DMS 273 treated with DMSO at 0.1 percent for 48 hours (cell line): ENCODE results near the gene UBE2S.
"Not testable (repeated sequence)": the region's sequence is repeated elsewhere in the genome, so short reads cannot be mapped to it uniquely, and the experiment has no call there.

Experiments used
- DNase-seq: peaks from one replicate; lab custom pipeline; 2025; lab: John Stamatoyannopoulos, UW

UBE2S gene

DNA sequence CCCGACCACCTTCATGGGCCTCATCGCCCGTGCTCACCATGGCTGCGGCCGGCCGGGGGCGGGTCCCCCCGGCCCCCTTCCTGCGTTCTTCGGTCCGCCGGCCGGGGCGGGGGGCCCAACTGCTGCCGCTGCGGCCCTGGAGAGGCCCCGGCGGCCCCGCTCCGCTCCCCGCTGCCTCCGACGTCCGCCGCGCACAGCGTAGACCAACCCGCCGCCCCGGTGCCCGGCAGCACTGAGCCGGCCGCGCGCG, at the start of gene UBE2S:
UBE2S (minus strand) TSS at position 239 of the 250 bp plus-strand sequence; CDS start at position 40, 199 bp downstream.
- not testable (repeated sequence) for DNase-seq

DNA sequence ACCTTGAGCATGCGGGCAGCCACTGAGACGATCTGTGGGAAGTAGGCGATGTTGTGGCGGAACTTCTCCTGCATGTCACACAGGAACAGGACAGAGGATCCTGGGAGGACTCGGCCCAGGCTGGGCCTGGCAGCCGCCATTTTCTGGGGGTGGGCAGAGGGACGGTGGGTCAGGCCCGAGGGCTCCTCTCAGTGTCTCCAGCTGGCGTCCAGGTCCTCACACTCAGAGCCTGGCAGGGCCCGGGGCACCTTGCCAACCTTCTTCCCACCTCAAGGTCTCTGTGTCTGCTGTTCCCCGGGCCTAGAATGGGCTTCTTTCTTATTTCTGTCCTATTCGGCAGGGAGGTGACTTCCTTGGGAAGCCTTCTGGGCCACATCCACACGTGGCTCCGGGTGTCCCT, 48.8 kb upstream of the UBE2S start:
- DNase-seq = no peak

- DNase-seq = no peak
Measured at GRCh38 chr19:55455576-55456235, 48.1 kb upstream of the UBE2S start.

- DNase-seq = no peak
Measured at GRCh38 chr19:55454787-55455243, 47.2 kb upstream of the UBE2S start.

DNA sequence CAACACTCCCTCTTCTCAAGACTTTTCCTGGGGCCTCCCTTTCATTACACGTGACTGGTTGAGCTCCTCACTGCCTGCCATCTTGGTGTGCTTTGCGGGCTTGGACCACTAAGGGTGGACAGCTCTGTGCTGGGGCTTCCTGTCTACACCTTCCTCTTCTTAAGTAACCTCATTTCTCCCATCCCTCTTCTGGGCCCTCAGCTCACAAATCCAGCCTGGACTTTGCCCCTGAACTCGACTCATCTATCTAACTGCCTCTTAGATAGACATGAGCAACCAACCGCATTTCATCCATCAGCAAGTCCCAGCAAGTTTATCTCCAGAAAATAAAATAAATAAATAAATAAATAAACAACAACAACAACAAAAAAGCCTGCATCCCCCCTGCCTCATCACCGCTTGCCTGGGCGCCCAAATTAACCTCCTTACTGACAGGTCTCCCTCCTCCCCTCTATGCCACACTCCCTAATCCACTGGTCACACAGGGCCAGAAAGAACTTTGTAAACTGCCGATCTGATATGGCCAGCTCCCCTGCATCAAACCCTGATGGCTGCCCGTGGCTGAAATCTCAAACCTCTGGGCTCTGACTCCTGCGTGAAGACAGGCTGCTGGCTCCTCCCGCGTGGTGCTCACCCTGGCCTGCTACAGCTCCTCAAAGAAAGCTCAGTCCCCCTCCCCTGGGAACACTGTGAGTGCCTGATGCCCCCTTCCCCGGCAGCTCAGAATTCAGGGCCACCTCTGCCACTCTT, 46.1 kb upstream of the UBE2S start:
- DNase-seq = no peak

GRCh38 chr19:55452749-55453346, 45.3 kb upstream of the UBE2S start:
- DNase-seq = peak; percentile 62

DNA sequence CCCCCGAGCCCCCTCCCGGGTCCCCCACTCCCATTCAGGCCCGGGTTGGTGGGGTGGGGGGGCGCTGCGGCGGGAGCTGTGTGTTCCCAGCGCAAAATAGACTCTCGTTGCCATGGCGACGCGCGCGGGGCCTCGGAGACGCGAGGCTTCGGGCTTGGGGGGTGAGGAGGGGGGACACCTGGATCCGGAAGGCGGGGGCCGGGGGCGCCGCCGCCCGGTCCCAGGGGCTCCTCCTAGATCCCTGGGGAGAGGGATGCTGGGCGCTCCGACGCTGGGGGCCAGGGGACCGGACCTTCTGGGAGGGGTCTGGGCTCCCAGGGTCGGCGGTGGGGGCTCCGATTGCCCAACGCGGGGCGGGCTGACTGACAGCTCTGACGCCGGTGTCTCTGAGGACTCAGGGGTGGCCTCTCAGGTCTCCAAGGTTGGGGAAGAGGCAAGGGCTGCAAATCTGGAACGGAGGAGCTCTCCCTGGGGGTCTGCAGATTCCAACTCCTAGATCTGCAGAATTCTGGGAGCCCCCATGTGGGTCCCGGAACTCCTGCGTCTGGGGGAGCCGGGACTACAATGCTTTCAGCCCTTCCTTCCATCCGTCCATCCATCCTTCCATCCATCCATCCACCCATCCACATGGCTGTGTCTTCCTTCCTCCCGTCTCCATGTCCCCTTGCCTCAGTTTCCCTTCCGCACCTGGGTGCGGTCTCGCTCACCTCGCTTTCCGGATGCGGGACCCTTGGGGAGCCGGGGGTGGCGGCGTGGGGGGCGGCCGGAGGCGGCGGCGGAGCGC, 44.6 kb upstream of the UBE2S start:
- no peak for DNase-seq

GRCh38 chr19:55451163-55451964, 43.8 kb upstream of the UBE2S start:
- DNase-seq = no peak

DNA sequence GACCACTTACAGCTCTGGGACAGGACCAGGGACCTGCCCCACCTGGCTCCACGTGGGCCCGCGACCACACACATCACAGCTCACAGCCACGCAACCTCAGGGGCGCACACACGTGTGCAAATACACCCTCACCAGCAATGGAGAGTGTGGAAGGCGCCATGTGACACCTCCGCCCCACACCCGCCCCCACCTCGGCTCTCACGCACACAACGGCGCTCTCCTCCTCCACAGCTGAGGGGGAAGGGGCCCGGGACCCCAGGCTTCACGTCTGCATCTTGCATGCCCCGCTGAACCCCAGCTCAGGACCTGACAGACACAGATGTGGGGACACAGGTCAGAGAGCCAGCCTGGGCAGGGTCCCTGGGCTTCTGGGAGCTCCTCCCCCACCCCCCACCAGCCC, 41.9 kb upstream of the UBE2S start:
- DNase-seq = no peak

DNA sequence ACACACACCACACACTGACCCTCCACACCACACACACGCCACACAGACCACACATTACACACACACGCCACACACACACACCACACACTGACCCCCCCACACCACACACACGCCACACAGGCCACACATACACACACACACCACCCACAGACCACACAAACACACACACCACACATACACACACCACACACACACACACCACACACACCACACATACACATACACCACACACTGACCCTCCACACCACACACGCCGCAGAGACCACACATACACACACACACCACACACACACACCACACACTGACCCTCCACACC, 40.5 kb upstream of the UBE2S start:
- DNase-seq = not testable (repeated sequence)

GRCh38 chr19:55447421-55448174, 40.0 kb upstream of the UBE2S start:
- peak; percentile 72 for DNase-seq

DNA sequence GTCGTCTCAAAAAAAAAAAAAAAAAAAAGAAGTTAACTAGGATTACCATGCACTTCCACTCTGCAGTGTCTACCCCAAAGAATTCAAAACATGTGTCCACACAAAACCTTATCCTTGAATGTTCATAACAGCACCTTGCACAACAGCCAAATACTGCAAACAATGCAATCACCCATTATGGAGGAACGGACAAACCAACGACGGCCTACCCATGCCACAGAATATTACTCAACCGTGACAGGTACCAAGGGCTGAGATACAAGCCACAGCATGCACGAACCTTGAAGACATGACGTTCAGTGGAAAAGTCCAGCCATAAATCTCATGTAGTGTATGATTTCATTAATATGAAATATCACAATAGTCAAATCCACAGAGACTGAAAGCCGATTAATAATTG, 38.5 kb upstream of the UBE2S start:
- no peak for DNase-seq

DNA sequence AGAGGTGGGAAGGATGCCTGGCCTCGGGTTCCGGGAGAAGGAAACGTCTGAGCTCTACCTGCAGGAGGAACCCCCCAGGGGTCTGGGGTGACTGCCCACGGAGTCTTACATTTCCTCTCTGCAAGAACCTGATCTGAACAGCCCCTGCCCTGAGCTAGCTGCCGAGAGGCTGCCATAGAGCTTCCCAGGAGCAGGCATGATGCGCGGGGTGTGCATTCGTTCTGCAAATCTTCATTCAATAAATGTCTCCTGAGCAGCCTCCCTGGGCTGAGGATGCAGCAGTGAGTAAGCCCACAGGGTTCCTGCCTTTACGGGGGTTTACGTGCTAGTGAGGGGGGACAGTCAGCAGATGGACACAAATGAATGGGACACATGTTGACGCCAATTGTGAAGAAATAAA, 37.1 kb upstream of the UBE2S start:
- no peak for DNase-seq

DNA sequence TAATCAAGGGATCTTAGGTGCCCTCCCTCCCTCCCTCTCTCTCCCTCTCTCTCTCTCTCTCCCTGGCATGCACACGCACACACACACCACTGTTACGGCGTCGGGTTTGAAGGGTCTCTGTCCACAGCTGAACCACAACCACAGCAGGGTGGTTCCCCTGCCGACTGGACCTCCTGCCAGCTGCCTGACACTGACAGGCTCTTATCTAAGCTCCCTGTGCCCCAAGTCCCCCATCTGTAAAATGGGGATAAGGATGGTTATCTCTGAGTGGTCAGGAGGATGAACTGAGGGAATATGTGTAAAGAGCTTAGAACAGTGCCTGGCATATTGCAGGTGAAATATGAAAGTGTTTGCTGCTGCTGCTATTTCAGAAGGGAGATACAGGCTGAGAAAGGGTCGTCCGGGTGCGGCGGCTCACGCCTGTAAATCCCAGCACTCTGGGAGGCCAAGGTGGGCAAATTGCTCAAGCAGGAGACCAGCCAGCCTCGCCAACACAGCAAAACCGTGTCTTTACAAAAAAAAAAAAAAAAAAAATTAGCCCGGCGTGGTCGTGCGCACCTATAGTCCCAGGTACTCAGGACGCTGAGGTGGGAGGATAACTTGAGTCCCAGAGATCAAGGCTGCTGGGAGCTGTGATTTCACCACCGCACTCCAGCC, 36.4 kb upstream of the UBE2S start:
- no peak for DNase-seq

DNA sequence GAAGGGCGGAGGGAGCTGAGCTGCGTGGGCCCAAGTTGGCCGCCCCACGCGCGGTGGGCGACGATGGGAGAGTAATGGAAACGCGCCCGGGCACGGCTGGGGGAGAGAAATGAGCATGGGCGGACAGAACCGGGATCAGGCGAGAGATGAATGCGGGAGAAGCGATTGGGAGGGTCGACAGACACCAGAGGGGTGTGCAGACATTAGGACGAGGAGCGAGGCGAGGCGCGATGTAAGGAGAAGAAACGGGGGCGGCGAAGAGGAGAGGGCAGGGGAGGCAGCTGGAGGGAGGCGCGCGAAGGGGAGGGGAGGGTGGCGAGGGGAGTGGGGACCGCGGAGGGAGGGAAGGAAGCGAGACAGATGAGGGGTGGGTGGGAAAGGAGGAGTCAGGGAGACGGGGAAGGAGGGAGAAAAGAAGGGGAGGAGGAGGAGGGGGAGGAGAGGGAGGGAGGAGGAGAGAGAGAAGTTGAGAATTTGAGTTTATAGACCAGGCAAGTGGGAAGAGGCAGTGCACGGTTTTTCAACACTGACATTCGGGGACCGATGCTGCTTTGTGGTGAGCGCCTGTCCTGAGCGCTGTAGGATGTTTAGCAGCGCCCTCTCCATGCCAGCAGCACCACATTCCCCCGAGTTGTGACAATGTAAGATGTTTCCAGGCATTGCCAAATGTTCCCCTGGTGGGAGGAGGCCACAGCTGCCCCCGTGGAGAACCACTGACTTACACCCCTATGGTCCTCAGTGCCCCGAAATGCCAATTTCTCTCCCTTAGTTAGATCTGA, 35.6 kb upstream of the UBE2S start, which contains the start of gene SHISA7:
SHISA7 (minus strand) TSS at position 256 of the 779 bp plus-strand sequence. CDS start 437 bp downstream, outside the sequence.
- DNase-seq = no peak

DNA sequence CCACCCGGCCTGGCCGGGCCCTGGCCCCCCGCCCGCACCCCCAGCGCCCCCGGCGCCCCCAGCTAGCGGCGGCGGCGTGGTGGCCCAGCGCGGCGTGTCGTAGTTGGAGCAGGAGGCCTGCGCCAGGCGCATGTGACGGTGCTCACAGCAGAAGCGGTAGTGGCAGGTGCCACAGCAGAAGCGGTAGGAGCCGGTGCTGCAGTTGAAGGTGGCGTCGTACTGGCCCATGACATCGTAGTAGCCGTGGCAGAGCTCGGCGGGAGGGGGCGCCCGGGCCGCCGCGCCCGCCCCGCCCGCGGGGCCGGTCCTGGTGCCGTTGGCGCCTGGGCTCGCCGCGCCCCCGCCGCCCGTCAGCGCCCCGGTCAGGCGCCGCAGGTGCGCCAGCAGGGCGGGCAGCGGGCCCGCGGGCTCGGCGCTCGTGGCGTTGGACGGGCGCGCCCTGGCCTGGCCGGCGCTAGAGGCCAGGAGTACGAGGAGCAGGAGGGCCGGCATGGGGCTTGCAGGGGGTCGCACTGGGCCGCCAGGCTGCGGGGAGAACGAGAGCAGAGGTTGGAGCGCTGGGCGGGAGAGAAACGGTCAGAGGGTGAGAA, 34.9 kb upstream of the UBE2S start:
- no peak for DNase-seq

GRCh38 chr19:55441692-55442321, 34.2 kb upstream of the UBE2S start:
- no peak for DNase-seq

- no peak for DNase-seq
Measured at GRCh38 chr19:55441319-55441691, 33.7 kb upstream of the UBE2S start.
